ENCODE data around the gene SELENOS. TPM values are rescaled to one million over a fixed set of nuclear protein-coding genes. Genes with fewer than 3 reads are reported as not detected.

Gene SELENOS
- total and polyA plus RNA-seq, 9 of the 15 experiments (the other 6 are each of a cell fraction or from before 2014, with no cell fraction given): 24.9 to 57.4 (median 47.9) TPM

DNA sequence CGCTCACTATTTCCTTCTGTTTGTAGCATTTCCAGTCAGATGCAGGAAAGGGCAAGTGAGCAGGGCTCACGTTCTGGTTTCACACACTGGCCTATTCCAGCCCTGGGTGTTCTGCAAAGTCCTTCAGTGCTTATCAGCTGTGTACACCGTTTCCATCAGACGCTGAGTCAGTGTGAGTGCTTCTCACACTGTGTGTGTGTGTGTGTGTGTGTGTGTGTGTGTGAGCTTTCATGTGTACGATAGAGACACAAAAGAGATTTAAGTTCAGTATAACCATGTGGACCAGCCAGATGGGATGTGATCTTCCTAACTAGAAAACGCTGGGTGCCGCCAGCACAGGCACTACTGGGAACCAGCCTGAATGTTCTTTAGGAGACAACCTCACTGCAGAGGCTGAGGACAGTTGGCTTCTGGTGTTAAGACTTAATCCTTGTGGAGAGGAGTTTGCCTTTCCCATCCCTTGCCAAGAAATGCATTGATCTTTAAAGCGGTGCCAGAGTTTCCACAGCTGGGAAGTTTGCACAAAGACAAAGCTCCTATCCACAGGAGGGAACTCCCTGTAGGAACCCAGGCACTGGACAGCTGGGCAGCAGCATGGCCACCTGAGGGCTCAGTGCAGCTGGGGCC is 21.6 kb downstream of the SELENOS start (continued):
- TF ChIP-seq ZMIZ1 (IDR thresholded peaks at IDR 0.05; ENCODE audit: low read depth in 2 of 2, low read length in 2 of 2) (peak in 1 of 2 experiments; percentile 78; a peak in 1 of 4 replicates), ZNF347 (CRISPR knock-in tag; IDR thresholded peaks at IDR 0.05; ENCODE audit: low read depth) (no peak), MTA3 (IDR thresholded peaks at IDR 0.05; ENCODE audit: borderline replicate concordance) (peak; percentile 91; the same call in 1 of the 2 replicates), NKRF (IDR thresholded peaks at IDR 0.05; ENCODE audit: borderline replicate concordance) (no peak), ZNF586 (CRISPR knock-in tag; conservative IDR thresholded peaks at IDR 0.05) (no peak), BCL6 (CRISPR knock-in tag; IDR thresholded peaks at IDR 0.05) (no peak), SRSF1 (IDR thresholded peaks at IDR 0.05; ENCODE audit: low read depth, low read length) (no peak), ZNF23 (CRISPR knock-in tag; IDR thresholded peaks at IDR 0.05) (no peak), ARID3A (IDR thresholded peaks at IDR 0.05; ENCODE audit: borderline replicate concordance, low read depth, low read length) (no peak), MAZ (CRISPR knock-in tag; conservative IDR thresholded peaks at IDR 0.05 in 1 of 2, IDR thresholded peaks at IDR 0.05 in 1 of 2) (peak in 1 of 2 experiments; percentile 75; a peak in 1 of 4 replicates), STAG1 (CRISPR knock-in tag; IDR thresholded peaks at IDR 0.05; ENCODE audit: borderline replicate concordance) (no peak), CREBBP (IDR thresholded peaks at IDR 0.05; ENCODE audit: low read depth, low read length) (no peak), ZNF436 (CRISPR knock-in tag; IDR thresholded peaks at IDR 0.05) (no peak), TEAD1 (CRISPR knock-in tag; IDR thresholded peaks at IDR 0.05) (no peak), ILK (tag; IDR thresholded peaks at IDR 0.05; ENCODE audit: borderline replicate concordance, low read depth) (no peak), ZBTB33 (CRISPR knock-in tag; IDR thresholded peaks at IDR 0.05) (peak; percentile 53; the same call in 1 of the 2 replicates), ATF1 (CRISPR knock-in tag; IDR thresholded peaks at IDR 0.05) (no peak), ATF1 (tag; IDR thresholded peaks at IDR 0.05) (peak; percentile 81)

Data from K562 (cell line).